T-helper 2 cell treated with Interferon-gamma antibody and Interleukin-4, amounts not matched to agents 5 μg/mL and 100 μg/mL, for 36 hours (primary cell): ENCODE measurements around the gene TRPV4.

Source experiments
- DNase-seq: peaks from one replicate; pipeline ENCODE4 v3.0.0; 2021; ENCODE audit warnings: low spot score
- H3K27ac Mint-ChIP-seq: one replicate; pipeline ENCODE4 v1.8.0; 2021; ENCODE audit warnings: mild to moderate bottlenecking, mixed read lengths
- H3K27me3 Mint-ChIP-seq: one replicate; pipeline ENCODE4 v1.8.0; 2021; ENCODE audit warnings: low read depth, mixed read lengths
- H3K36me3 Mint-ChIP-seq: one replicate; pipeline ENCODE4 v1.8.0; 2021; ENCODE audit warnings: low read depth, mixed read lengths
- H3K4me1 Mint-ChIP-seq: one replicate; pipeline ENCODE4 v1.8.0; 2021; ENCODE audit warnings: low read depth, mixed read lengths
- H3K4me3 Mint-ChIP-seq: one replicate; pipeline ENCODE4 v1.8.0; 2022; ENCODE audit warnings: mild to moderate bottlenecking, moderate library complexity, mixed read lengths
- H3K9me3 Mint-ChIP-seq: one replicate; pipeline ENCODE4 v1.8.0; 2021; ENCODE audit warnings: mixed read lengths

The TRPV4 gene

GRCh38 chr12:109739747-109740693, 93.2 kb downstream of the TRPV4 start:
- no peaks in the 10 kb centered on the region for H3K36me3 Mint-ChIP-seq
- H3K9me3 Mint-ChIP-seq = no peaks in the 10 kb centered on the region

GRCh38 chr12:109738878-109739665, 94.1 kb downstream of the TRPV4 start:
- Mint-ChIP-seq H3K27ac (no peak overlapping the region), H3K9me3 (no peaks in the 10 kb centered on the region), H3K27me3 (peaks cover 19% of the 10 kb centered on the region), H3K4me3 (no peak overlapping the region), H3K4me1 (no peaks in the 10 kb centered on the region), H3K36me3 (no peaks in the 10 kb centered on the region)
- DNase-seq = no peak

More at GRCh38 chr12:109739747-109740693, 93.2 kb downstream of the TRPV4 start:
- Mint-ChIP-seq H3K4me3 (no peak overlapping the region), H3K27ac (no peak overlapping the region), H3K27me3 (peaks cover 11% of the 10 kb centered on the region), H3K4me1 (no peaks in the 10 kb centered on the region)
- DNase-seq = no peak

DNA sequence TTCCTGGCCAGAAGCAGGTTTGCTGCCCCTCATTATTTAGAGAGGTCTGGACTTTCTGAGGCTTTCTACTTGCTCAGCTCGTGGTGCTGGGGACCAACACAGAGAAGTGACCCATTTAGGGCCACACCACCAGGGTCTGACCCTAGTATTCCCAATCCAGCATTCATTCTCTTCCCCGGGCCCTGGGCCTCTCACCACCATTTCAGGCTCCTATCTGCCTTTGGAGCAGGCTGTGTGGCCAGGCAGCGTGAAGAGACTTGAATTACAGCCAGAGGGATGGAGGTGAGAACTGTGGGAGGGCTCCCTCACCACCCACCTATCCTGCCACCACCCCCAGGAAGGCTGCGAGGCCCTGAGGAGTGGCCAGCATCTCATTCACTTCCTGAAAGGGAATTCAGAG, 95.0 kb downstream of the TRPV4 start:
- H3K4me1 Mint-ChIP-seq = no peaks in the 10 kb centered on the region
- H3K27ac Mint-ChIP-seq = no peak overlapping the region
- peaks cover 24% of the 10 kb centered on the region for H3K27me3 Mint-ChIP-seq
- H3K9me3 Mint-ChIP-seq = no peaks in the 10 kb centered on the region
- no peak for DNase-seq
- H3K4me3 Mint-ChIP-seq = no peak overlapping the region
- H3K36me3 Mint-ChIP-seq = no peaks in the 10 kb centered on the region

- H3K27ac Mint-ChIP-seq = no peak overlapping the region
- H3K9me3 Mint-ChIP-seq = no peaks in the 10 kb centered on the region
- H3K4me1 Mint-ChIP-seq = no peaks in the 10 kb centered on the region
- H3K4me3 Mint-ChIP-seq = no peak overlapping the region
- H3K27me3 Mint-ChIP-seq = peaks cover 26% of the 10 kb centered on the region
- H3K36me3 Mint-ChIP-seq = no peaks in the 10 kb centered on the region
- no peak for DNase-seq
These were observed 95.6 kb downstream of the TRPV4 start for GRCh38 chr12:109737631-109738030.

DNA sequence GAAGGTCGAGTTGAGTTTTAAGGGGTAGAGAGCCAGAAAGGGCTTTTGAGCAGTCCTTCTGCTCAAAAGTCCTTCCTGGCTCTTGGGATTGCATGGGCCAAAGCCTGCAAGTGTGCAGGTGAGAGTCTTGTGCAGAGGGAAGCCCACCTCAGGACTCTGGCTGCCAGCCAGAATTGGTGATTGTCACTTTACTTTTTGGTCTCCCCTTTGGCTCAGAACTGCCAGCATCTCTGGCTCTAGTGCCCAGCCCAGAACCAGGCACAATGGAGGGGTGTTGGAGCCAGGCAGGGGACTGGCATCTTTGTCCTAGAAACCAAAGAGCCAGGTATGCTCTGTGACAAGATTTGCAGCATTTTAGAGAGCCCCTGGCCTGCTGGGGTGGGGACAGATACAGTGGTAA, 96.1 kb downstream of the TRPV4 start:
- DNase-seq = no peak
- no peak overlapping the region for H3K4me3 Mint-ChIP-seq
- no peaks in the 10 kb centered on the region for H3K4me1 Mint-ChIP-seq
- H3K36me3 Mint-ChIP-seq = no peaks in the 10 kb centered on the region
- H3K27ac Mint-ChIP-seq = no peak overlapping the region
- peaks cover 26% of the 10 kb centered on the region for H3K27me3 Mint-ChIP-seq
- no peaks in the 10 kb centered on the region for H3K9me3 Mint-ChIP-seq

- Mint-ChIP-seq H3K27me3 (peaks cover 26% of the 10 kb centered on the region), H3K36me3 (no peaks in the 10 kb centered on the region), H3K9me3 (no peaks in the 10 kb centered on the region), H3K27ac (no peak overlapping the region), H3K4me1 (no peaks in the 10 kb centered on the region), H3K4me3 (no peak overlapping the region)
- no peak for DNase-seq
These were observed 96.6 kb downstream of the TRPV4 start for GRCh38 chr12:109736552-109737108.

GRCh38 chr12:109735825-109736551, 97.2 kb downstream of the TRPV4 start:
- Mint-ChIP-seq H3K9me3 (no peaks in the 10 kb centered on the region), H3K4me3 (no peak overlapping the region), H3K27me3 (peaks cover 26% of the 10 kb centered on the region)

DNA sequence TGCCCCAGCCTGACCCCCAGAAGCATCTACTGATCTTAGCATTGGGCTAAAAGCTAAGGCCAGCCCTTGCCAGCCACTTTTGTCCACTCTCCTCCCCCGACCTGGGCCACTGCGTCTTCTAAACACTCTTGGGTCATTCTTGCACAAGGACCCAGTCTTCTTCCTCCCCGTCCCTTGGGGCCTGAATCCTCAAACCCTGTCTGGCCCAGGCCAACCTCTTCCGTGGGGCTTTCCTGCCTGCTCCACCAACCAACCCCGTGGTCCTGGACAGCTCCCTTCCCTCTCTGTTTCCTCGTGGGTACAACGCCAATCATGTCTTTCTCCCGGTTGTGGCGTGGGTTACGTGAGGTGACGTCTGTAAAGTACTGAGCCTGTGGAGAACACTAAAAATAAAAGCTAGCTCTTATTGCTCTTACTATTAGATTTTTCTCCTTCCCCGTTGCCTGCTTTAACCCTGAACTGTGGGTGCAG, 98.1 kb downstream of the TRPV4 start:
- no peak overlapping the region for H3K4me3 Mint-ChIP-seq
- no peaks in the 10 kb centered on the region for H3K36me3 Mint-ChIP-seq
- no peak for DNase-seq
- no peaks in the 10 kb centered on the region for H3K4me1 Mint-ChIP-seq
- H3K9me3 Mint-ChIP-seq = no peaks in the 10 kb centered on the region
- no peak overlapping the region for H3K27ac Mint-ChIP-seq
- H3K27me3 Mint-ChIP-seq = peaks cover 26% of the 10 kb centered on the region

More at GRCh38 chr12:109735825-109736551, 97.2 kb downstream of the TRPV4 start:
- no peak overlapping the region for H3K27ac Mint-ChIP-seq
- no peak for DNase-seq
- no peaks in the 10 kb centered on the region for H3K36me3 Mint-ChIP-seq
- H3K4me1 Mint-ChIP-seq = no peaks in the 10 kb centered on the region

GRCh38 chr12:109734219-109735000, 98.8 kb downstream of the TRPV4 start:
- Mint-ChIP-seq H3K36me3 (no peaks in the 10 kb centered on the region), H3K4me3 (no peak overlapping the region), H3K9me3 (no peaks in the 10 kb centered on the region), H3K4me1 (no peaks in the 10 kb centered on the region), H3K27me3 (peaks cover 26% of the 10 kb centered on the region), H3K27ac (no peak overlapping the region)
- no peak for DNase-seq
